C4-2B (cell line): Measurements from ENCODE around the gene CPOX.
A peak's percentile ranks its signal among the peaks of the same experiment; 100 is the strongest.

Experiments
- H3K27ac ChIP-seq: fragments of 450-650 bp; 2 replicates; pipeline ENCODE4 v1.5.1; 2017
- CTCF ChIP-seq: fragments of 450-650 bp; conservative IDR thresholded peaks from 2 replicates; pipeline ENCODE4 v1.5.1; 2017; ENCODE audit warnings: mild to moderate bottlenecking
- ZFX ChIP-seq: fragments of 450-650 bp; IDR thresholded peaks from 2 replicates; pipeline ENCODE4 v1.6.1; 2017

CPOX gene

GRCh38 chr3:98613616-98614015, 20.2 kb upstream of the CPOX start:
- no peak for TF ChIP-seq ZFX
- TF ChIP-seq CTCF = no peak

DNA sequence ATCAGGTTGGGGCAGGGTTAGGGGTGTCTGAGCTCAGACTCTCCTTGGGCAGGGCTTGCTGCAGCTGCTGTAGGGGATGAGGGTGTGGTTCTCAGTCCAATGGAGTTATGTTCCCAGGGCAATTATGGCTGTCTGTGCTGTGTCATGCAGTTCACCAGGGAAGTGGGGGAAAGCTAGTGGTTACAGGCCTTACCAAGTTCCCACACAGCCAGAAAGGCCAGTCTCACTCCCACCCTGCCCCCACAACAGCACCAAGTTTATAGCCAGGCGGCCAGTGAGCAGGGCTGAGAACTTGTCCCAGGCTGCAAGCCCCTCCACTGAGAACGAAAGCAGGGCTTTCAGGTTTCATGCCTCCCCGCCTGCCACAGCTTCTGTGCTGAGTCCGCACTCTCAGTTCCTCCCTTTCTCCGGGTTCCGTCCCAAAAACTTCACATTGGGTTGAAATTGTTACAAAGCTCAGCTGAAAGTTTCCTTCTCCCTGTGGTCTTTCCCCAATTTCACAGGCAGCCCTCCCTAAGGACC, 19.6 kb upstream of the CPOX start:
- no peak overlapping the region for H3K27ac ChIP-seq
- no peak for TF ChIP-seq CTCF
- TF ChIP-seq ZFX = no peak

More at GRCh38 chr3:98613616-98614015, 20.2 kb upstream of the CPOX start:
- H3K27ac ChIP-seq = no peak overlapping the region

DNA sequence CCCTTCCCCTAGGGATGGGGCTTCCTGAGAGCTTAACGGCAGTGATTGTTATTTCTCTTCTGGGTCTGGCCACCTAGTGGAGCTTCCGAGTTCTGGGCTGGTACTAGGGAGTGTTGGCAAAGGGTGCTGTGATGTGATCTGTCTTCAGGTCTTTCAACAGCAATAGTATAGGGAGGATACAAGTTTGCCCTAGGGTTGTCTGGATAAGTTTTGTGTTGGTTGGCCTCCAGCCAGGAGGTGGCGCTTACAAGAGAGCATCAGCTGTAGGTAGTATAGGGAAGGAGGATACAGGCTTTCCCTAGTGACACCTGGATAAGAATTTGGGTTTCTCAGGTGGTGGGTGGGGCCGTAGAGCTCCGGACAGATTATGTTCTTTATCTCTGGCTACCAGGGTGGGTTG, 19.2 kb upstream of the CPOX start:
- TF ChIP-seq ZFX (no peak), CTCF (peak; percentile 37)
- H3K27ac ChIP-seq = no peak overlapping the region

DNA sequence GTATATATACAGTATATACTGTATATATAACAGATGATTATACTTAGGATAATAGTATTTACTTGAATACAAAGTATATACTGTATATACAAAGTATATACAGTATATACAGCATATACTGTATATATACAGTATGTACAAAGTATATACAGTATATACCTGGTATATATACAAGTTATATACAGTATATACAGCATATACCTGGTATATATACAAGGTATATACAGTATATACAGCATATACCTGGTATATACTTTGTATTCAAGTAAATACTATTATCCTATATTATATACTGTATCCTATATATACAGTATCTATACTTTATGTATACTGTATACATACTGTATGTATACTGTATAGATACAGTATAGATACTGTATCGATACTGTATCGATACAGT, 14.6 kb upstream of the CPOX start:
- no peak for TF ChIP-seq ZFX
- no peak for TF ChIP-seq CTCF

DNA sequence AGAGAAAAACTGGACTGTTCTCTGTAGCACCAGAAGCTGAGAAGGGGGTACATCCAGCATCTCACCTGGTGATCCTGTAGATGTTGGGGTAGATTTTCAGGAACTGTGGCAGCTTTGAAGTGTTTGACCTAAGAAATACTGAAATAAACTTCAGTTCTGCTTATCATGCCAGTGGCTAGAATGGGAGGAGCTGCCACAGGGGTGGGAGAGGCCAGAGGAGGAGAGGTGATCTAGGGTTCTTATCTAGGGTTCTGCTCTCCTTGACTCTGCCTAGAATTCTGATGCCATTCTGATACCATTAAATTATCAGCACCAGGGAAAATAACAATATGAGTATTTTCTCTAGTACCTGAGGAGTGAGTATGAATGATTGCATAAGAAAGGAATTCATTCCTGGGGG, 10.2 kb upstream of the CPOX start:
- TF ChIP-seq ZFX = no peak
- no peak overlapping the region for H3K27ac ChIP-seq

More for the DNA sequence above, 14.6 kb upstream of the CPOX start:
- H3K27ac ChIP-seq = no peak overlapping the region

- no peak overlapping the region for H3K27ac ChIP-seq
- TF ChIP-seq CTCF (peak; percentile 77), ZFX (no peak)
Measured at GRCh38 chr3:98602078-98602678, 8.8 kb upstream of the CPOX start.

DNA sequence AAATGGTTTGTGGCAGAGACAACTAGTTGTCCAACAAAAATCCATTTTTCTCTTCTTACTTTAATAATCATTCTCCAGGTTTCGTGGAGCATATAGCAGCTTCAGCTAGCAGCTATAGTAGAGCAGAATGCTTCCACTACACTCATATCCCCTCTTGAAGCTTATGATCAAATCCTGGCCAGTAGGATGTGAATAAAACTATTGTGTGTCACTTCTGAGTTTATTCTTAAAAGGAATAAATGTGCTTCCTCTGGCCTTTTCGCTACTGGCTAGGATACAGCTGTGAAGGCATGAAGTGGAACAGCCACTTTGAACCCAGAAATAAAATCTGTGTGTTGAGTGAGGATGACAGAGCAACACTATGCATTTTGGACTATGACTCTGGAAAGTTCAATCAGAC, 7.8 kb upstream of the CPOX start:
- H3K27ac ChIP-seq = no peak overlapping the region
- TF ChIP-seq ZFX (no peak), CTCF (no peak)
